Stimulated activated CD4-positive, alpha-beta T cell treated with anti-CD3 and anti-CD28 coated beads, TNF-alpha, amount 100 ng/mL, for 4 hours (primary cell): Measurements from ENCODE around the gene GRIN2C.

Experiments used
- DNase-seq, 3 experiments: peaks; one replicate each; pipeline ENCODE4 v3.0.0-alpha.2; 2020; ENCODE audit warnings: low read depth in 3 of 3

The GRIN2C gene

GRCh38 chr17:74848656-74849399 is 10.9 kb downstream of the GRIN2C start:
- no peak for DNase-seq

DNA sequence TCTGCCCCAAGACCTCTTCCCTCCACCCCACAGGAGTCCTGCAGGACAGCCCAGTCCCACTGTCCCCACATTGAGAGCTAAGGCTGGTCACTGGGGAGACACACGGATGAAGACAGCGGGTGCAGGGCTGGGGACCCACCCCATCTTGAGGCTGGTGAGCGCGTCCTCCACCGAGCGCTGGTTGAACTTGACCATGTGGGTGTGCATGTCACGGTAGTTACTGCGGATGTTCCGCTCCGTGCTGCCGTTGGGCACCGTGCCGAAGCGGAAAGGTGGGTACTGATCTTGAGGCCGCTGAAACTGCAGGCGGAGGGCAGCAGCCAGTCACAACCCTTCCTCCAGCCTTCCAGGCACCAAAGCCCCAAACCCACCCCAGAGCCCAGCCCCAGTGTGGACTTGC is 13.1 kb downstream of the GRIN2C start:
- DNase-seq = no peak

DNA sequence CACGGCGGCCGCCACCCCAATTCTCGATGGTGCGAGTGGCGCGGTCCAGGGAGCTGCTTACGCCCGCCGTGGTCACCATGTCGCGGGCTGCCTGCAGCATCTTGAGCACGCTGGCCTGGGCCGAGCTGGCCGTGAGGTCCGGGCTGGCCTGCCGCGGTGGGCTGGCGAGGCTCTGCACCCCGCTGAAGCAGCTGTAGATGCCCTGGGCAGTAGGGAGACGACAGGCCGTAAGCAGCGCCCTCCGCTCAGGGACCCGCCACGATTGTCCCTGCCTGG is 16.4 kb downstream of the GRIN2C start:
- no peak for DNase-seq

GRCh38 chr17:74842599-74843351 is 16.9 kb downstream of the GRIN2C start:
- DNase-seq = no peak

DNA sequence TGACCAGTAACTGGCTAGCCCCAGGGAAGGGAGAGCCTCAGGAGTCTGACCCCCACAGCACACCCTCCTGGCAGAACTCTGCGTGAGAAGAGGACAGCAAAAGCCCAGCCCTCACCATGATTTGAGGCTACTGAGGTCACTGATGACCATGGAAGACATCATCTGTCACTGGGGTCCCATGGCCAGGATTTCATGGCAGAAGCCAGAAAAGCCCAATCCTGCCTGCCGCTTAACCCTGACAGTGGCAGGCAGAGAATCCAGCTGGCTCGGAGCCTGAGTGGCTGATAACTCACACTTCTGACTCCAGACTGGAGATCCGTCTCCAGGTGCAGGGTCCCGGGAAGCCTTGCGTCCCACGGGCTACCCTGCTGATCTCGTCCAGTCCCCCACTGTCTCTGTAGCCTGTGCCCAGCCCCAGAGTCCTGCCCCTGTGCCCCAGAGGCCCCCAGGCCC is 17.5 kb downstream of the GRIN2C start:
- no peak for DNase-seq

GRCh38 chr17:74840989-74841666 is 18.6 kb downstream of the GRIN2C start:
- DNase-seq = no peak

- no peak for DNase-seq
Observed at GRCh38 chr17:74839990-74840852, 19.5 kb downstream of the GRIN2C start.

- DNase-seq = no peak
Observed at GRCh38 chr17:74838274-74838673, 21.4 kb downstream of the GRIN2C start.

DNA sequence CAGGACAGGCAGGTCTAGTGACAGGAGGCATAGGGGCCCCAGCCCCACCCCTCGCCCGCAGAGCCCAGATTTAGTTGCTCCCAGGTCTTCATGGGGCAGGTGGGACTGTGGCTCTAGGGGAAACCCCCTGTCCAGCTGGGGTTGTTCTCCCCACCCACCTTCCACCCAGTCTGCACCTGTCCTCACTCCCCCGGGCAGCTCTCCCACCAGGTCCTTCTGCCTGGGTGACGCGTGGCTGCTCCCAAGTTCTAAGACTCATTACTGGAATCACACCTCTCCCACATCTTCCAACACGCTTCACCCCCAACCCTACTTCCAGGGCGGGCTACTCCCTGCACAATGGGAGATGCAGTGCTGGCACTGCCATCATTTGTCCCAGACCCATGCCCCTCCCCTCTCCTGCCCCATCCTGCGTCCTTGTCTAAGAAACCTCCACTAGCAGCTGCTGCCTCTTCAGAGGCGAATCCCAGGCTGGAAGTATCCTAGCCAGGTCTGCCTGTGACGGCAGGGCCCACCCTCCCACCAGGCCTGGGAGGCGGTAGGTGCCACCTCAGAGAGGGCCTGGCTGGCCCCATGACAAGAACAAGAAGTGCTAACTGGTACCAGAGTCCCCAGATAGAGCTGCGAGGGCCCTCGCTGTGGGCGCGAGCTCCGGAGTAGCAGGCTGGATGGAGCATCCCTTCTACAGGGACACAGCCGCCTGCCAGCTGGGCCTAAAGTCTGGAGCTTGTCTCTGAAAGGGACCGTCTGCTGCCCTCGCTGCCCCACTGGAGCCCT is 22.8 kb downstream of the GRIN2C start:
- no peak for DNase-seq

GRCh38 chr17:74836191-74836590 is 23.5 kb downstream of the GRIN2C start:
- no peak for DNase-seq

- no peak for DNase-seq
Observed at GRCh38 chr17:74833501-74834377, 25.9 kb downstream of the GRIN2C start.

- no peak for DNase-seq
Observed at GRCh38 chr17:74832421-74832820, 27.3 kb downstream of the GRIN2C start.

- no peak for DNase-seq
Observed at GRCh38 chr17:74831444-74832146, 28.1 kb downstream of the GRIN2C start.

DNA sequence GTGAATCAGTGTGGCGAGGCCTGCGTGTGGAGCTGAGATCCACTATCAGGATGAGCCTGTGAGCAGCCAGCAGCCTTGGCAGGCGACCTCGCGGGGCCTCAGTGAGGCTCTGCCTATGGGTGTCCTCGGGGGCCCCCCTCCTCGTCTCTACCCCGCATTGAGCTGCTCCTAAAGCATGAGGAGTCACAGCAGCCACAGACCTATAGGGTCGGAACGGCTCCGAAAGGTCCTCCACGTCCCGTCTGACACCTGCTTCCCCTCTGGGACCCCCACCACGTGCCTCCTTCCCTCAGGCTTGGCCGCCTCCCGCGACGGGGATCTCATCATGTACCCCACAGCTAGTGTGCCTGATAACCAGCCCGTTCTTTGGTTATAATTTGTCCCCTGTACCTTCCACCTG is 28.8 kb downstream of the GRIN2C start:
- no peak for DNase-seq

- no peak for DNase-seq
Observed at GRCh38 chr17:74827800-74828199, 31.9 kb downstream of the GRIN2C start.

GRCh38 chr17:74825952-74826719 is 33.5 kb downstream of the GRIN2C start:
- DNase-seq = no peak

DNA sequence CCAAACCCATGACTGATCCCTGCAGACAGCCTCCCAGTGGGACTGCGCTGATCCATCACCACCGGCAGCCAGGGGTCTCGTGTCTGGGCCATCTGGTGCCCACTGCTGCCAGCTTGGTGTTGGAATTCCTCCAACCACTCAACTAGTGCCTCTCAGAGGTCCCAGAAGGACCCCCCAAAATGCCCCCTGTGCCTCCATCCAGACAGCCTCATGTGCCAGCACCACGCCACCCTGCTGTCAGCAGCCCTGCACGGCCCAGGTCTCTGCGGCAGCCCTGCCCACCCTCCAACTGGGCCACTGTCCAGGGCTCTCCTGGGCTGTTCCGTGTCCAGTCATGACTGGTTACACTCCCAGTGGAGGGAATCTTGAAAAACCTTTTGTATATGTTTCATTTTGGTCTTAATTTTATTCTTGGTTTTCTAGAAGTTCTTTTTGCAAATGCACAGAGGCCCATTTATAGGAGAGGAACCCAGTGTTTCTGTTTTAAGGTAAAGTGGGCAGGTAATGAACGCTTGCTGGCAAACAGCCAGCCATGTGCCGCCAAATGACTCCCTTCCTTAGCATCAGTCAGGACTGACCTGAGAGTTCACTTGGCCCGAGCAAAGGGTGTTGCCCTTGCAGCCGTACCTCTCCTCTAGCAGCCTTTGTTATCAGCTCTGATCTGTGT is 34.6 kb downstream of the GRIN2C start:
- DNase-seq = no peak

- DNase-seq = no peak
Observed at GRCh38 chr17:74822939-74823367, 36.7 kb downstream of the GRIN2C start.
